H9 (cell line): ENCODE results near the gene TFF2. TPM values are rescaled to one million over a fixed set of nuclear protein-coding genes. Genes with fewer than 3 reads are reported as not detected.

ENCODE experiments used
- DNase-seq: peaks from one replicate; pipeline ENCODE4 v3.0.0-alpha.2; 2017
- H2AFZ ChIP-seq: one replicate; pipeline ENCODE4 v1.6.1; 2013; ENCODE audit warnings: mild to moderate bottlenecking, low read length, control low read depth, moderate library complexity
- H2AK5ac ChIP-seq: 2 replicates; pipeline ENCODE4 v1.6.1; 2013; ENCODE audit warnings: low read length, control low read depth, mixed read lengths; ENCODE audit not compliant: insufficient read length
- H2BK120ac ChIP-seq: one replicate; pipeline ENCODE4 v1.6.1; 2013; ENCODE audit warnings: low read depth, mild to moderate bottlenecking, low read length, control low read depth, inconsistent platforms; ENCODE audit not compliant: poor library complexity, severe bottlenecking
- H2BK12ac ChIP-seq: 2 replicates; pipeline ENCODE4 v1.6.1; 2013; ENCODE audit warnings: low read length, control low read depth, mixed read lengths, low read depth; ENCODE audit not compliant: insufficient read length
- H2BK15ac ChIP-seq: 2 replicates; pipeline ENCODE4 v1.6.1; 2013; ENCODE audit warnings: low read depth, low read length, control low read depth
- H2BK20ac ChIP-seq: one replicate; pipeline ENCODE4 v1.6.1; 2013; ENCODE audit warnings: low read depth, mild to moderate bottlenecking, low read length, control low read depth, inconsistent platforms; ENCODE audit not compliant: poor library complexity, severe bottlenecking
- H2BK5ac ChIP-seq: 2 replicates; pipeline ENCODE4 v1.6.1; 2013; ENCODE audit warnings: low read length, control low read depth, mixed read lengths; ENCODE audit not compliant: insufficient read length
- H3K14ac ChIP-seq: 2 replicates; pipeline ENCODE4 v1.6.1; 2013; ENCODE audit warnings: low read length, control low read depth; ENCODE audit not compliant: insufficient read depth
- H3K18ac ChIP-seq: 2 replicates; pipeline ENCODE4 v1.6.1; 2013; ENCODE audit warnings: low read depth, mild to moderate bottlenecking, mixed read lengths, low read length, control low read depth; ENCODE audit not compliant: insufficient read length
- H3K23ac ChIP-seq: 2 replicates; pipeline ENCODE4 v1.6.1; 2013; ENCODE audit warnings: low read length, control low read depth, mixed read lengths, low read depth; ENCODE audit not compliant: insufficient read length
- H3K23me2 ChIP-seq: 2 replicates; pipeline ENCODE4 v1.6.1; 2013; ENCODE audit warnings: low read depth, mild to moderate bottlenecking, mixed read lengths, low read length, control low read depth; ENCODE audit not compliant: insufficient read length, poor library complexity, severe bottlenecking
- H3K27ac ChIP-seq: 2 replicates; pipeline ENCODE4 v1.5.1; 2013; ENCODE audit warnings: low read length, control low read depth, mixed read lengths, low read depth; ENCODE audit not compliant: insufficient read length
- H3K27me3 ChIP-seq: 2 replicates; pipeline ENCODE4 v1.6.1; 2013; ENCODE audit warnings: low read length, control low read depth, inconsistent platforms; ENCODE audit not compliant: insufficient read depth
- H3K4ac ChIP-seq: 2 replicates; pipeline ENCODE4 v1.6.1; 2013; ENCODE audit warnings: low read depth, mild to moderate bottlenecking, control low read depth, inconsistent platforms, low read length, moderate library complexity
- H3K4me1 ChIP-seq: 2 replicates; pipeline ENCODE4 v1.6.1; 2013; ENCODE audit warnings: low read length, control low read depth, inconsistent platforms; ENCODE audit not compliant: insufficient read depth
- H3K4me2 ChIP-seq: 2 replicates; pipeline ENCODE4 v1.6.1; 2013; ENCODE audit warnings: low read length, control low read depth, mixed read lengths; ENCODE audit not compliant: insufficient read length, insufficient read depth
- H3K56ac ChIP-seq: 2 replicates; pipeline ENCODE4 v1.6.1; 2013; ENCODE audit warnings: low read depth, mild to moderate bottlenecking, mixed read lengths, low read length, control low read depth; ENCODE audit not compliant: insufficient read length
- H3K79me1 ChIP-seq: 2 replicates; pipeline ENCODE4 v1.6.1; 2013; ENCODE audit warnings: low read depth, mild to moderate bottlenecking, moderate library complexity, low read length, control low read depth, inconsistent platforms; ENCODE audit not compliant: insufficient read depth, poor library complexity, severe bottlenecking
- H3K79me2 ChIP-seq: 2 replicates; pipeline ENCODE4 v1.6.1; 2013; ENCODE audit warnings: low read length, control low read depth, inconsistent platforms; ENCODE audit not compliant: insufficient read depth
- H3K9ac ChIP-seq: 2 replicates; pipeline ENCODE4 v1.6.1; 2013; ENCODE audit warnings: low read length, control low read depth, mixed read lengths; ENCODE audit not compliant: insufficient read length; ENCODE audit errors: extremely low read depth
- H3K9me3 ChIP-seq: one replicate; pipeline ENCODE4 v1.6.1; 2013; ENCODE audit warnings: low read depth, low read length, inconsistent platforms; ENCODE audit not compliant: control insufficient read depth
- H3T11ph ChIP-seq: one replicate; pipeline ENCODE4 v1.6.1; 2013; ENCODE audit warnings: mild to moderate bottlenecking, low read length, control low read depth, inconsistent platforms
- H4K20me1 ChIP-seq: one replicate; pipeline ENCODE4 v1.6.1; 2013; ENCODE audit not compliant: control insufficient read depth, insufficient read length, insufficient read depth
- H4K5ac ChIP-seq: 2 replicates; pipeline ENCODE4 v1.6.1; 2013; ENCODE audit warnings: low read depth, mild to moderate bottlenecking, mixed read lengths, low read length, control low read depth; ENCODE audit not compliant: insufficient read length
- H4K8ac ChIP-seq: replicated peaks from 2 replicates; pipeline ENCODE4 v1.6.1; 2013; ENCODE audit warnings: low read length, control low read depth, mixed read lengths, low read depth; ENCODE audit not compliant: insufficient read length
- H4K91ac ChIP-seq: 2 replicates; pipeline ENCODE4 v1.6.1; 2013; ENCODE audit warnings: low read depth, mild to moderate bottlenecking, moderate library complexity, mixed read lengths, low read length, control low read depth; ENCODE audit not compliant: insufficient read length
- H3K27ac Mint-ChIP-seq, 3 experiments: 2 replicates in 2 of 3; 3 replicates in 1 of 3; pipeline ENCODE4 v1.8.0; 2020 to 2021; ENCODE audit warnings: mixed read lengths in 3 of 3, mild to moderate bottlenecking in 1 of 3, moderate library complexity in 1 of 3
- H3K27me3 Mint-ChIP-seq: 2 replicates; pipeline ENCODE4 v1.8.0; 2021; ENCODE audit warnings: low read depth, mild to moderate bottlenecking, moderate library complexity, mixed read lengths
- H3K36me3 Mint-ChIP-seq, 3 experiments: 2 replicates in 2 of 3; 3 replicates in 1 of 3; pipeline ENCODE4 v1.8.0; 2020 to 2021; ENCODE audit warnings: low read depth in 3 of 3, mixed read lengths in 3 of 3; ENCODE audit not compliant: insufficient read depth in 1 of 3
- H3K4me1 Mint-ChIP-seq, 2 experiments: 2 replicates each; pipeline ENCODE4 v1.8.0; 2020; ENCODE audit warnings: mixed read lengths in 2 of 2
- H3K4me3 Mint-ChIP-seq, 2 experiments: 2 replicates in 1 of 2; 3 replicates in 1 of 2; pipeline ENCODE4 v1.8.0; 2020 to 2021; ENCODE audit warnings: mild to moderate bottlenecking in 2 of 2, mixed read lengths in 2 of 2, moderate library complexity in 1 of 2
- H3K9me3 Mint-ChIP-seq, 2 experiments: 2 replicates in 1 of 2; 3 replicates in 1 of 2; pipeline ENCODE4 v1.8.0; 2020; ENCODE audit warnings: mild to moderate bottlenecking in 2 of 2, mixed read lengths in 2 of 2, moderate library complexity in 1 of 2
- WGBS: extraction: QIAGEN DNeasy Blood & Tissue Kit; methylation state at CpG from one replicate; pipeline ENCODE4 v1.1.7; 2013; ENCODE audit warnings: missing lambda C conversion rate, low lambda C conversion rate, mixed read lengths; ENCODE audit not compliant: insufficient read length; ENCODE audit errors: extremely low coverage; 5-methylcytosine and 5-hydroxymethylcytosine counted together
- total RNA-seq: library from RNA; stranded (reverse); gene quantifications from 2 replicates; pipeline ENCODE4 v1.2.1, GENCODE V29; 2021
- TF ChIP-seq, protein P1 (sequence below): fragments of 200-600 bp; sonication (generic); conservative IDR thresholded peaks from 3 replicates; pipeline ENCODE4 v1.8.0; 2021; ENCODE audit warnings: antibody characterized with exemption, mild to moderate bottlenecking

The TFF2 gene
- total RNA-seq, 1 experiment from 2014 or later: not detected

DNA sequence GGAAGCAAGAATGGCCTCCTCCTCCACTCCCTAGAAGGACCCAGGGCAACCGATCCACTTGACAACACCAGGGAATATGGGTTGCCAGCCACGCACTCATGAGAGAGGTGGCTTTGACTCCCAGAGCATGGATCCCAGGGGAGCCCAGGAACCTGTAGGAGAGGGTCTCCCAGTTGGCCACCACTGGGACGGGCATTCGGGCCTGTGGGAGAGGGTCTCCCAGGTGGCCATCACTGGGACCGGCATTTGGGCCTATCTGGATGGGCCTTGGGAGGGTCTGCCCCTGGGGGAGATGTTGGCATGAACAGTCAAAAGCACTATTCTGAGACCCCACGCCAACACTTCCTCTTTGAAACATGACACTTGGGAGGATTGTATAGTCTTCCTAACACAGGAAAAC lies 15.0 kb upstream of the TFF2 start:
- H2BK5ac ChIP-seq: no peak overlapping the region
- H2BK15ac ChIP-seq: no peak overlapping the region
- H3K27ac Mint-ChIP-seq: no peak overlapping the region
- H2BK20ac ChIP-seq: no peak overlapping the region
- no peak for DNase-seq
- no peaks in the 10 kb centered on the region for H3K79me1 ChIP-seq
- H3K9ac ChIP-seq: no peak overlapping the region
- no peaks in the 10 kb centered on the region; a peak in 1 of 5 replicates for H3K9me3 Mint-ChIP-seq
- no peak overlapping the region for H3T11ph ChIP-seq
- H2AFZ ChIP-seq: no peak overlapping the region
- H3K27me3 Mint-ChIP-seq: peaks cover 9% of the 10 kb centered on the region
- H2BK120ac ChIP-seq: no peak overlapping the region
- no peaks in the 10 kb centered on the region for H3K23me2 ChIP-seq
- no peak overlapping the region for H3K56ac ChIP-seq
- H3K18ac ChIP-seq: no peak overlapping the region
- H3K27me3 ChIP-seq: no peaks in the 10 kb centered on the region
- no peak overlapping the region for H3K4ac ChIP-seq
- H4K91ac ChIP-seq: no peak overlapping the region
- H3K4me2 ChIP-seq: no peak overlapping the region
- WGBS: no CpG with 5 or more reads among the region's 6 CpGs
- no peak overlapping the region for H3K4me3 Mint-ChIP-seq
- no peak overlapping the region for H3K14ac ChIP-seq
- no peak overlapping the region for H4K8ac ChIP-seq
- H3K79me2 ChIP-seq: no peaks in the 10 kb centered on the region
- no peak overlapping the region for H3K23ac ChIP-seq
- H3K36me3 Mint-ChIP-seq: no peaks in the 10 kb centered on the region; a peak in 1 of 7 replicates
- H3K9me3 ChIP-seq: no peaks in the 10 kb centered on the region
- H3K27ac ChIP-seq: no peak overlapping the region
- H4K5ac ChIP-seq: no peak overlapping the region
- no peak overlapping the region for H2AK5ac ChIP-seq
- peaks cover 0 to 2% of the 10 kb centered on the region in 2 experiments; a peak in 1 of 4 replicates for H3K4me1 Mint-ChIP-seq
- TF ChIP-seq, protein P1, sequence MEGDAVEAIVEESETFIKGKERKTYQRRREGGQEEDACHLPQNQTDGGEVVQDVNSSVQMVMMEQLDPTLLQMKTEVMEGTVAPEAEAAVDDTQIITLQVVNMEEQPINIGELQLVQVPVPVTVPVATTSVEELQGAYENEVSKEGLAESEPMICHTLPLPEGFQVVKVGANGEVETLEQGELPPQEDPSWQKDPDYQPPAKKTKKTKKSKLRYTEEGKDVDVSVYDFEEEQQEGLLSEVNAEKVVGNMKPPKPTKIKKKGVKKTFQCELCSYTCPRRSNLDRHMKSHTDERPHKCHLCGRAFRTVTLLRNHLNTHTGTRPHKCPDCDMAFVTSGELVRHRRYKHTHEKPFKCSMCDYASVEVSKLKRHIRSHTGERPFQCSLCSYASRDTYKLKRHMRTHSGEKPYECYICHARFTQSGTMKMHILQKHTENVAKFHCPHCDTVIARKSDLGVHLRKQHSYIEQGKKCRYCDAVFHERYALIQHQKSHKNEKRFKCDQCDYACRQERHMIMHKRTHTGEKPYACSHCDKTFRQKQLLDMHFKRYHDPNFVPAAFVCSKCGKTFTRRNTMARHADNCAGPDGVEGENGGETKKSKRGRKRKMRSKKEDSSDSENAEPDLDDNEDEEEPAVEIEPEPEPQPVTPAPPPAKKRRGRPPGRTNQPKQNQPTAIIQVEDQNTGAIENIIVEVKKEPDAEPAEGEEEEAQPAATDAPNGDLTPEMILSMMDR: no peak
- H4K20me1 ChIP-seq: no peaks in the 10 kb centered on the region
- H3K4me1 ChIP-seq: no peaks in the 10 kb centered on the region; the same call in 1 of the 2 replicates
- no peak overlapping the region for H2BK12ac ChIP-seq
